WTC11 (cell line): Measurements from ENCODE around the gene TEX35. TPM values are rescaled to one million over a fixed set of nuclear protein-coding genes. Genes with fewer than 3 reads are reported as not detected.

Source experiments
- ATAC-seq: fragments of 200-7000 bp; cut with Tn5 transposase; 2 replicates; pipeline ENCODE4 v1.10.0; 2021; ENCODE audit warnings: mild to moderate bottlenecking, moderate library complexity
- CTCF ChIA-PET: fragments of 300-600 bp; sonication (Branson Sonifier 250); formaldehyde crosslinking; loops from one replicate; lab custom pipeline; 2021; ENCODE audit warnings: antibody characterized with exemption; lab: Charles Lee
- POLR2A ChIA-PET: fragments of 350-600 bp; sonication (Branson Sonifier 250); formaldehyde crosslinking; loops from one replicate; lab custom pipeline; 2021; ENCODE audit warnings: antibody characterized with exemption; lab: Charles Lee
- DNase-seq: peaks from one replicate; pipeline ENCODE4 v3.0.0; 2021; ENCODE audit warnings: low spot score
- H3K27ac Mint-ChIP-seq: 2 replicates; pipeline ENCODE4 v1.8.0; 2021; ENCODE audit warnings: mixed read lengths
- H3K27me3 Mint-ChIP-seq: 2 replicates; pipeline ENCODE4 v1.8.0; 2021; ENCODE audit warnings: low read depth, mild to moderate bottlenecking, moderate library complexity, mixed read lengths
- H3K36me3 Mint-ChIP-seq: 2 replicates; pipeline ENCODE4 v1.8.0; 2021; ENCODE audit warnings: mixed read lengths
- H3K4me1 Mint-ChIP-seq: 2 replicates; pipeline ENCODE4 v1.8.0; 2022; ENCODE audit warnings: mixed read lengths
- H3K4me3 Mint-ChIP-seq: 2 replicates; pipeline ENCODE4 v1.8.0; 2021; ENCODE audit warnings: mild to moderate bottlenecking, moderate library complexity, mixed read lengths
- H3K9me3 Mint-ChIP-seq: 2 replicates; pipeline ENCODE4 v1.8.0; 2021; ENCODE audit warnings: mixed read lengths
- AFF4 ChIP-seq: sonication (generic); formaldehyde crosslinking; IDR thresholded peaks from 2 replicates; pipeline ENCODE4 v1.8.1; 2023; ENCODE audit warnings: mild to moderate bottlenecking, missing genetic modification reagents, borderline replicate concordance
- E2F1 ChIP-seq: sonication (generic); formaldehyde crosslinking; IDR thresholded peaks from 2 replicates; pipeline ENCODE4 v1.8.0; 2022; ENCODE audit warnings: mild to moderate bottlenecking, missing genetic modification reagents
- ELF4 ChIP-seq: sonication (generic); formaldehyde crosslinking; IDR thresholded peaks from 2 replicates; pipeline ENCODE4 v1.8.1; 2022; ENCODE audit warnings: low read depth, mild to moderate bottlenecking, moderate library complexity, missing genetic modification reagents
- ETV6 ChIP-seq: sonication (generic); formaldehyde crosslinking; IDR thresholded peaks from 2 replicates; pipeline ENCODE4 v1.8.1; 2022; ENCODE audit warnings: mild to moderate bottlenecking, missing genetic modification reagents
- NFE2L1 ChIP-seq: sonication (generic); formaldehyde crosslinking; IDR thresholded peaks from 2 replicates; pipeline ENCODE4 v1.8.1; 2023; ENCODE audit warnings: missing genetic modification reagents
- NR1H2 ChIP-seq: sonication (generic); formaldehyde crosslinking; IDR thresholded peaks from 2 replicates; pipeline ENCODE4 v1.9.0; 2021; ENCODE audit warnings: mild to moderate bottlenecking, moderate library complexity, missing genetic modification reagents
- SP1 ChIP-seq: sonication (generic); formaldehyde crosslinking; conservative IDR thresholded peaks from 2 replicates; pipeline ENCODE4 v1.8.1; 2022; ENCODE audit warnings: missing genetic modification reagents
- TCF7 ChIP-seq: sonication (generic); formaldehyde crosslinking; IDR thresholded peaks from 2 replicates; pipeline ENCODE4 v1.8.0; 2022; ENCODE audit warnings: mild to moderate bottlenecking, low read depth, missing genetic modification reagents, moderate library complexity
- USF1 ChIP-seq: sonication (generic); formaldehyde crosslinking; IDR thresholded peaks from 2 replicates; pipeline ENCODE4 v1.8.0; 2022; ENCODE audit warnings: mild to moderate bottlenecking, missing genetic modification reagents
- ZNF416 ChIP-seq: fragments of 250-450 bp; sonication (Bioruptor Pico); IDR thresholded peaks from 2 replicates; pipeline ENCODE4 v1.9.0; 2021; ENCODE audit warnings: mild to moderate bottlenecking, inconsistent platforms
- ZNF532 ChIP-seq: fragments of 250-450 bp; sonication (Bioruptor Pico); IDR thresholded peaks from 2 replicates; pipeline ENCODE4 v1.9.0; 2021; ENCODE audit warnings: mild to moderate bottlenecking, borderline replicate concordance
- total RNA-seq: library from RNA; stranded (reverse); gene quantifications from 3 replicates; pipeline ENCODE4 v1.2.3, GENCODE V29; 2021
- TF ChIP-seq, protein P1 (sequence below): sonication (generic); formaldehyde crosslinking; IDR thresholded peaks from 2 replicates; pipeline ENCODE4 v1.8.1; 2023; ENCODE audit warnings: mild to moderate bottlenecking, missing genetic modification reagents
- TF ChIP-seq, protein P2 (sequence below): sonication (generic); formaldehyde crosslinking; IDR thresholded peaks from 2 replicates; pipeline ENCODE4 v1.8.1; 2023; ENCODE audit warnings: mild to moderate bottlenecking, missing genetic modification reagents, moderate library complexity

Gene TEX35
- total RNA-seq, 1 experiment from 2014 or later, result not detected

DNA sequence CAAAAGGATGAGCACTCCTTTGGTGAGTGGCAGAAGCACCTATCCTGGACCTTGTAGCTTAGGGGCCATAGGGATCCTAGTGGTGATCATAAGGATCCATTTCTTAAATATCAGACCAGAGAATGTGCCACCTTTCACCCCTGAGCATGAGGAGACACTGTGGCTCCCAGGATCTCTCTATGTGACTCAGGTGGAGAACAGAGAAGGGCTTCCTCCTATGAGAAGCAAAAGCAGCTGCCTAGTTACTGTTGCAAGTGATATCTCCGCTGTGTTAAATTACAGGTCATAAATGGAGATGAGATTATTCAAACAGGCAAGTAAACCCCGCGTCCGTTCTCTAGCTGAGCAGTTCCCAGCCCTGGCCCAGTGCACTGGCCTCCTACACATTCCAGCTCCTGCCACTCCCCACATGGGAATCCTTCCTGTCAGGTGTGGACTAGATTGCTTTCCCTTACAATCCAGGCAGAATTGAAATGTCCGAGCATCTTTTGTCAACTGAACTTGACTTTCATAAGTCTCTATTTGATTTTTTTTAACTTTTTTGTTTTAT is 42.4 kb upstream of the TEX35 start (continued):
- TF ChIP-seq, protein P1, sequence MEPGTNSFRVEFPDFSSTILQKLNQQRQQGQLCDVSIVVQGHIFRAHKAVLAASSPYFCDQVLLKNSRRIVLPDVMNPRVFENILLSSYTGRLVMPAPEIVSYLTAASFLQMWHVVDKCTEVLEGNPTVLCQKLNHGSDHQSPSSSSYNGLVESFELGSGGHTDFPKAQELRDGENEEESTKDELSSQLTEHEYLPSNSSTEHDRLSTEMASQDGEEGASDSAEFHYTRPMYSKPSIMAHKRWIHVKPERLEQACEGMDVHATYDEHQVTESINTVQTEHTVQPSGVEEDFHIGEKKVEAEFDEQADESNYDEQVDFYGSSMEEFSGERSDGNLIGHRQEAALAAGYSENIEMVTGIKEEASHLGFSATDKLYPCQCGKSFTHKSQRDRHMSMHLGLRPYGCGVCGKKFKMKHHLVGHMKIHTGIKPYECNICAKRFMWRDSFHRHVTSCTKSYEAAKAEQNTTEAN (CRISPR knock-in tag), result no peak
- TF ChIP-seq, all 79 proteins: peak for 0

GRCh38 chr1:178472531-178472930 is 40.4 kb upstream of the TEX35 start:
- TF ChIP-seq, protein P2, sequence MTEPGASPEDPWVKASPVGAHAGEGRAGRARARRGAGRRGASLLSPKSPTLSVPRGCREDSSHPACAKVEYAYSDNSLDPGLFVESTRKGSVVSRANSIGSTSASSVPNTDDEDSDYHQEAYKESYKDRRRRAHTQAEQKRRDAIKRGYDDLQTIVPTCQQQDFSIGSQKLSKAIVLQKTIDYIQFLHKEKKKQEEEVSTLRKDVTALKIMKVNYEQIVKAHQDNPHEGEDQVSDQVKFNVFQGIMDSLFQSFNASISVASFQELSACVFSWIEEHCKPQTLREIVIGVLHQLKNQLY, result no peak
- TF ChIP-seq USF1 (CRISPR knock-in tag) (no peak), ELF4 (CRISPR knock-in tag) (no peak), ETV6 (CRISPR knock-in tag) (no peak), NR1H2 (CRISPR knock-in tag) (no peak), NFE2L1 (CRISPR knock-in tag) (no peak), AFF4 (no peak), SP1 (CRISPR knock-in tag) (no peak), ZNF416 (no peak)
- TF ChIP-seq, all 79 proteins: peak for 0
- Mint-ChIP-seq H3K27ac (no peak overlapping the region; the same call in 1 of the 2 replicates), H3K4me1 (peaks cover 18% of the 10 kb centered on the region), H3K4me3 (no peak overlapping the region), H3K9me3 (no peaks in the 10 kb centered on the region), H3K27me3 (no peaks in the 10 kb centered on the region), H3K36me3 (peaks cover 21% of the 10 kb centered on the region)
- POLR2A ChIA-PET, result interaction anchor here (0.6 to 0.7 kb wide), 2 partner anchors 24 to 1816 kb away, joined by 3 read pairs; no protein-coding TSS in a partner anchor
- DNase-seq, result no peak
- CTCF ChIA-PET, result interaction anchor here (2.1 to 5.3 kb wide), 2 partner anchors 29 to 173 kb away, joined by 6 to 38 read pairs; no protein-coding TSS in a partner anchor
- ATAC-seq, result no peak

DNA sequence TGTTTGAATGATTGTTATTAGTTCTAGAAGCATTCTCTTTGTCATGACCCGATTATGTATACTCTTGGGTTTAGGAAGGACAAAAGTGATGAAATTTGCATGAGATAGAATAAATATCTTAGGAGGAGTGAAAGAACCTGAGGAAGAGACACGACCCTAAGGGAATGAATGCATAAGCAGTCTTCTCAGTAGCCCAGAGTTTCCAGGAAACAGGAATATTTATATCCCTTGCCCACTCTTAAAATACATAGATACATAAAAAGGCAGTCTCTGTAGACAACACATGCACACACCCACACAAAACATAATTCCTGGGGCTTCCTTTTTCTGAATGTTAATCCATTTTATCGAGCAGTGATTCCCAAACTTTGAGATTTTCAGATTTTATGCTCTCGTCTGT is 35.5 kb upstream of the TEX35 start:
- Mint-ChIP-seq H3K27ac (peak overlapping the region; percentile 34; the same call in 1 of the 2 replicates), H3K4me1 (peaks cover 16% of the 10 kb centered on the region), H3K9me3 (no peaks in the 10 kb centered on the region)
- DNase-seq (no peak), ATAC-seq (no peak)
- TF ChIP-seq ETV6 (CRISPR knock-in tag), result no peak
- TF ChIP-seq ZNF532 (CRISPR knock-in tag), result no peak
- no peak for TF ChIP-seq TCF7
- no peak for TF ChIP-seq E2F1 (CRISPR knock-in tag)
- TF ChIP-seq, all 79 proteins: peak for 0
- Mint-ChIP-seq H3K4me3 (no peak overlapping the region), H3K27me3 (no peaks in the 10 kb centered on the region), H3K36me3 (peaks cover 21% of the 10 kb centered on the region)
- ChIA-PET CTCF (no interaction called here), POLR2A (no interaction called here)
